Endothelial cell of umbilical vein (primary cell): Measurements from ENCODE around the gene GLOD4. TPM values are rescaled to one million over a fixed set of nuclear protein-coding genes. Genes with fewer than 3 reads are reported as not detected.

ENCODE experiments used
- BruUV-seq: library from RNA; stranded (reverse); fragments of 400-500 nt; replicated peaks from 2 replicates; lab custom pipeline; 2021; lab: Mats Ljungman, UMichigan
- CTCF ChIA-PET: fragments of 300-600, 350-600 bp; sonication (Branson Sonifier 250); formaldehyde crosslinking; loops from one replicate; lab custom pipeline; 2021; ENCODE audit warnings: antibody characterized with exemption, inconsistent platforms; lab: Charles Lee
- POLR2A ChIA-PET: fragments of 300-600, 350-600 bp; sonication (Branson Sonifier 250); formaldehyde crosslinking; loops from one replicate; lab custom pipeline; 2021; ENCODE audit warnings: antibody characterized with exemption, inconsistent platforms; lab: Charles Lee
- DNase-seq: peaks from one replicate; pipeline ENCODE4 v3.0.0-alpha.2; 2011; ENCODE audit warnings: low read depth, low spot score
- FAIRE-seq: peaks from 2 replicates; lab custom pipeline; 2011; peaks lifted over from hg19 to GRCh38; lab: Jason Lieb, UNC
- H2AFZ ChIP-seq: 2 replicates; pipeline ENCODE4 v1.6.0; 2012; ENCODE audit warnings: low read depth, low read length, control low read depth, inconsistent platforms
- H3K27ac ChIP-seq: 2 replicates; pipeline ENCODE4 v1.5.1; 2011; ENCODE audit warnings: low read depth, mild to moderate bottlenecking, control low read depth, low read length, moderate library complexity; ENCODE audit not compliant: insufficient read depth
- H3K27me3 ChIP-seq, 2 experiments: 2 replicates each; pipeline versions ENCODE4 v1.6.0 to v1.6.1; 2011; ENCODE audit warnings: low read length in 2 of 2, mixed read lengths in 1 of 2; ENCODE audit not compliant: control insufficient read depth in 2 of 2, insufficient read depth in 2 of 2
- H3K36me3 ChIP-seq, 2 experiments: 2 replicates in 1 of 2; 3 replicates in 1 of 2; pipeline ENCODE4 v1.5.1; 2011; ENCODE audit warnings: low read length in 2 of 2, mild to moderate bottlenecking in 1 of 2, moderate library complexity in 1 of 2; ENCODE audit not compliant: control insufficient read depth in 2 of 2, insufficient read depth in 2 of 2; ENCODE audit errors: extremely low read depth in 1 of 2
- H3K4me1 ChIP-seq: 3 replicates; pipeline ENCODE4 v1.5.1; 2011; ENCODE audit warnings: mild to moderate bottlenecking, low read length; ENCODE audit not compliant: control insufficient read depth, insufficient read depth; ENCODE audit errors: extremely low read depth
- H3K4me2 ChIP-seq: 2 replicates; pipeline ENCODE4 v1.6.1; 2011; ENCODE audit warnings: low read length, control low read depth, mixed read lengths; ENCODE audit not compliant: insufficient read depth
- H3K4me3 ChIP-seq, 3 experiments: fragments of 200-600 bp in 1 of 3; sonication (generic), shearing (Covaris generic) in 1 of 3; replicated peaks in 1 of 3; 2 replicates each; pipeline ENCODE4 v1.5.1; 2011 to 2016; ENCODE audit warnings: control low read depth in 3 of 3, low read length in 3 of 3, mild to moderate bottlenecking in 2 of 3, inconsistent platforms in 1 of 3, low read depth in 1 of 3, moderate library complexity in 1 of 3; ENCODE audit not compliant: insufficient read depth in 1 of 3
- H3K79me2 ChIP-seq: 2 replicates; pipeline ENCODE4 v1.6.0; 2012; ENCODE audit warnings: low read length, inconsistent platforms; ENCODE audit not compliant: control insufficient read depth, insufficient read depth
- H3K9ac ChIP-seq: replicated peaks from 2 replicates; pipeline ENCODE3; 2011; ENCODE audit warnings: low read length, control low read depth; ENCODE audit not compliant: insufficient read depth; ENCODE audit errors: extremely low read depth
- H3K9me1 ChIP-seq: replicated peaks from 3 replicates; pipeline ENCODE4 v1.6.0; 2011; ENCODE audit warnings: mild to moderate bottlenecking, low read length; ENCODE audit not compliant: control insufficient read depth, insufficient read depth; ENCODE audit errors: extremely low read depth
- H3K9me3 ChIP-seq: replicated peaks from 2 replicates; pipeline ENCODE4 v1.5.1; 2012; ENCODE audit warnings: low read length, inconsistent platforms; ENCODE audit not compliant: control insufficient read depth, insufficient read depth
- H4K20me1 ChIP-seq: replicated peaks from 2 replicates; pipeline ENCODE3; 2011; ENCODE audit warnings: mild to moderate bottlenecking, low read length; ENCODE audit not compliant: control insufficient read depth, insufficient read depth; ENCODE audit errors: extremely low read depth
- EZH2 ChIP-seq: IDR thresholded peaks from 2 replicates; pipeline ENCODE4 v1.6.1; 2012; ENCODE audit warnings: borderline replicate concordance, low read depth, mild to moderate bottlenecking, moderate library complexity, low read length, inconsistent platforms; ENCODE audit not compliant: severe bottlenecking
- FOS ChIP-seq: IDR thresholded peaks from 2 replicates; pipeline ENCODE4 v1.6.1; 2011; ENCODE audit warnings: mild to moderate bottlenecking, low read length, moderate library complexity, borderline replicate concordance; ENCODE audit not compliant: insufficient read depth
- GATA2 ChIP-seq: IDR thresholded peaks from 2 replicates; pipeline ENCODE4 v1.7.0; 2011; ENCODE audit warnings: low read depth, mild to moderate bottlenecking, moderate library complexity, mixed read lengths, low read length; ENCODE audit not compliant: insufficient read length, insufficient read depth
- JUN ChIP-seq: IDR thresholded peaks from 2 replicates; pipeline ENCODE4 v1.6.1; 2011; ENCODE audit warnings: borderline replicate concordance, low read depth; ENCODE audit not compliant: insufficient read length, insufficient read depth
- MAX ChIP-seq: IDR thresholded peaks from 2 replicates; pipeline ENCODE4 v1.6.1; 2011; ENCODE audit not compliant: insufficient read depth, insufficient read length
- MYC ChIP-seq: IDR thresholded peaks from one replicate; pipeline ENCODE4 v1.6.1; 2011; ENCODE audit warnings: mild to moderate bottlenecking, low read depth, low read length
- POLR2A ChIP-seq: IDR thresholded peaks from 2 replicates; pipeline ENCODE4 v1.6.1; 2012; ENCODE audit warnings: low read depth, mild to moderate bottlenecking, control low read depth, low read length
- POLR2AphosphoS5 ChIP-seq: IDR thresholded peaks from 2 replicates; pipeline ENCODE4 v1.6.1; 2012; ENCODE audit warnings: low read depth, mild to moderate bottlenecking, control low read depth, low read length, moderate library complexity; ENCODE audit not compliant: insufficient read depth
- dilution Hi-C: fragments of 300-500 bp; cut with MboI; formaldehyde crosslinking; loops from one replicate; pipeline ENCODE4 v1.15.0; 2019; ENCODE audit warnings: low sequenced_read_pairs; ENCODE audit not compliant: extremely low pct_ligation_motif_present
- intact Hi-C: fragments of 100-400 bp; cut with micrococcal nuclease; formaldehyde crosslinking; loops from one replicate; pipeline ENCODE4 v1.10.0; 2022
- polyA plus RNA-seq, 4 experiments: library from polyadenylated mRNA; depleted of rRNA in 3 of 4; stranded (reverse) in 3 of 4; unstranded in 1 of 4; fragments of >200 nt; gene quantifications; 2 replicates each; pipeline versions ENCODE4 v1.2.1 to v1.2.3, GENCODE V29; 2011 to 2012; ENCODE audit warnings: missing spikeins in 1 of 4
- total RNA-seq: library from RNA; stranded (reverse); gene quantifications from 2 replicates; pipeline ENCODE4 v1.2.3, GENCODE V29; 2021
- TF ChIP-seq, protein P1 (sequence below), 2 donors: IDR thresholded peaks; 1 replicate in 1 of 2; 2 replicates in 1 of 2; pipeline ENCODE4 v1.5.1; 2011; ENCODE audit warnings: low read length in 2 of 2, mild to moderate bottlenecking in 2 of 2, moderate library complexity in 2 of 2, control low read depth in 1 of 2, inconsistent platforms in 1 of 2, low read depth in 1 of 2; ENCODE audit not compliant: insufficient read depth in 1 of 2; ENCODE audit errors: extremely low read depth in 1 of 2

GLOD4 gene
- total and polyA plus RNA-seq, 2 donors (not counting 3 experiments of a cell fraction or from before 2014, with no cell fraction given): 41.3 to 84.2 TPM

GRCh38 chr17:830950-831349, 48.9 kb upstream of the GLOD4 start:
- no peak for DNase-seq
- no TSS peak for BruUV-seq
- no peak for FAIRE-seq
- Histone ChIP-seq H3K9me1 (no peaks in the 10 kb centered on the region), H3K27ac (no peak overlapping the region), H3K9me3 (no peaks in the 10 kb centered on the region), H3K4me2 (no peak overlapping the region), H3K27me3 (no peaks in the 10 kb centered on the region), H2AFZ (no peak overlapping the region), H3K36me3 (no peaks in the 10 kb centered on the region), H4K20me1 (no peaks in the 10 kb centered on the region), H3K4me3 (no peak overlapping the region), H3K4me1 (no peaks in the 10 kb centered on the region), H3K79me2 (no peaks in the 10 kb centered on the region), H3K9ac (no peak overlapping the region)
- intact Hi-C loops (no loop called here), dilution Hi-C loops (no loop called here)
- CTCF ChIA-PET: interaction anchor here (1.1 kb wide), 1 partner anchor 150 kb away, joined by 3 read pairs; no protein-coding TSS in a partner anchor
- no peak for TF ChIP-seq MAX
- no peak for TF ChIP-seq GATA2
- TF ChIP-seq POLR2AphosphoS5: no peak
- TF ChIP-seq MYC: no peak
- TF ChIP-seq EZH2: no peak
- no peak for TF ChIP-seq POLR2A
- TF ChIP-seq, protein P1, sequence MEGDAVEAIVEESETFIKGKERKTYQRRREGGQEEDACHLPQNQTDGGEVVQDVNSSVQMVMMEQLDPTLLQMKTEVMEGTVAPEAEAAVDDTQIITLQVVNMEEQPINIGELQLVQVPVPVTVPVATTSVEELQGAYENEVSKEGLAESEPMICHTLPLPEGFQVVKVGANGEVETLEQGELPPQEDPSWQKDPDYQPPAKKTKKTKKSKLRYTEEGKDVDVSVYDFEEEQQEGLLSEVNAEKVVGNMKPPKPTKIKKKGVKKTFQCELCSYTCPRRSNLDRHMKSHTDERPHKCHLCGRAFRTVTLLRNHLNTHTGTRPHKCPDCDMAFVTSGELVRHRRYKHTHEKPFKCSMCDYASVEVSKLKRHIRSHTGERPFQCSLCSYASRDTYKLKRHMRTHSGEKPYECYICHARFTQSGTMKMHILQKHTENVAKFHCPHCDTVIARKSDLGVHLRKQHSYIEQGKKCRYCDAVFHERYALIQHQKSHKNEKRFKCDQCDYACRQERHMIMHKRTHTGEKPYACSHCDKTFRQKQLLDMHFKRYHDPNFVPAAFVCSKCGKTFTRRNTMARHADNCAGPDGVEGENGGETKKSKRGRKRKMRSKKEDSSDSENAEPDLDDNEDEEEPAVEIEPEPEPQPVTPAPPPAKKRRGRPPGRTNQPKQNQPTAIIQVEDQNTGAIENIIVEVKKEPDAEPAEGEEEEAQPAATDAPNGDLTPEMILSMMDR (IDR thresholded peaks at IDR 0.05; ENCODE audit: extremely low read depth in 1 of 2, insufficient read depth in 1 of 2, low read depth in 1 of 2, low read length in 2 of 2): no peak
- no peak for TF ChIP-seq JUN
- TF ChIP-seq FOS: no peak
- POLR2A ChIA-PET: no interaction called here
